Raji (cell line): Measurements from ENCODE around the gene GPSM1.

Source experiments
- POLR2A ChIP-seq: IDR thresholded peaks from 2 replicates; pipeline ENCODE4 v1.6.1; 2011; ENCODE audit warnings: low read depth, low read length, control low read depth; ENCODE audit not compliant: insufficient read depth

The GPSM1 gene

DNA sequence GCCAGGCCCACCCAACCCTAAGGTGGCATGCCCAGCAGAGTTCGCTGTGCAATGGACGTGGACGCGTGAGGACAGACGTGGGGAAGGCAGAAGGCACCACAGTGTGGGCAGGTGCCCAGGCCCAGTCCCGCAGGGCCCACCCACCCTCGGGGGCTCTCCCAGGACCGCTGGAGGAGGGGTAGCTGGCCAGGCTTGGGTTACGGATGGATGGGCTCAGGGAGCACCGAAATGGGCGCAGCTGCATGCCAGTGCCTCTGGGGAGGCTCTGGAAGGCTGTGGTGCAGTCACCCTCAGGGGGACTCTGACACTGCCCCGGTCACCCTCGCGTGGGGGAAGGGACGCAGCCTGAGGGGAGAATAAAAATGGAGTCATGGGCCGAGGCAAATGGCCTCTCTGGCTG, 9.6 kb upstream of the GPSM1 start:
- TF ChIP-seq POLR2A: no peak

DNA sequence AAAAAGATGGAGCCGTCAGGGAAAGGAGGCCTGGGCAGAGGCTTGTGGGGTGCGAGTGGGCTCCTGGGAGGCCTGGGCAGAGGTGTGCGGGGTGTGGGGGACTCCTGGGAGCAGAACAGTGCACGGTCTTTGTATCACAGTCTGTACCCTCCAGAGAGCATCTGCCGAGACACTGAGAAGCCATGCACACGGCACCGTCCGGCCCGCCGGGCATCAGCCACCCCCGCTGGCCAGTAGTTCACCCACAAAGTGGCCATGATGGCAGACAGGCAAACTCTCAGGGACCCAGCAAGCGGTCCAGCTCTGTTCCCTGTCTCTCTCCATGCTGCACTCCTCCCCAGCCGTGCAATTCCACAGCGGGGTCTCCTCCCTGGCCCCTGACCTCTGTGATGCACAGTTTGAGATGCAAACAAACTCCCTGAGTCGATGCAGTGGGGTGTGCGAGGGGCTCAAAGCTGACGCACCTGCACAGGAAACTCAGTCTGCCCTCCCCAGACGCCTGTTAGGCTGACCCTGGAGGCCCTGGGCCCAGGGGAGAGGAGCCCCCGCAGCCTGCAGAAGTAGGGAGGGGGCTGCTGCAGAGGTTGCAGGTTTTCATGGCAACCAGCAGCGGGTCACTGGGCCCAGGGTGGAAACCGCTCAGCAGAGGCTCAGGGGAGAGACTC, 9.1 kb upstream of the GPSM1 start:
- TF ChIP-seq POLR2A: no peak

DNA sequence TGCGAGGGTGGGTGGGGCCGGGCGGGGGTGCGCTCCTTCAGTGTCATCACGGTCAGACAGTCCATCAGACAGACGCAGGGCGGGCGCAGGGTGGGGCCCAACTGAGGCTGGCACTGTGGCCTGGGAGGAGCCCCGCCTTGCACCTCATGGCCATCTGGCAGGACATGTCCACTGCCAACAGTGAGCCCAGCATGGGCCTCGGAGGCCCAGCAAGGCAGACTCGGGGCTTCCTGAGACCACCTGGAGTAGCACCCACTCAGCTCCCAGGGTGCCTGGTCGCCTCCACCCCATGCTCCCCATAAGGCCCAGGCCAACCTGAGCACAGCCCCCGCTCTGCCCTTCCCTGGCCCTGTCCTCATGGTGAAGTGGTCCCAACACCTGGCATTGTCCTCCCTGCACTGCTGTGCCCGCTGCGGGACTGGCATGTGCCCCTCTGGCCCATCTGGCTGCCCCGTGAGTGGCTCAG, 8.5 kb upstream of the GPSM1 start:
- TF ChIP-seq POLR2A: no peak

DNA sequence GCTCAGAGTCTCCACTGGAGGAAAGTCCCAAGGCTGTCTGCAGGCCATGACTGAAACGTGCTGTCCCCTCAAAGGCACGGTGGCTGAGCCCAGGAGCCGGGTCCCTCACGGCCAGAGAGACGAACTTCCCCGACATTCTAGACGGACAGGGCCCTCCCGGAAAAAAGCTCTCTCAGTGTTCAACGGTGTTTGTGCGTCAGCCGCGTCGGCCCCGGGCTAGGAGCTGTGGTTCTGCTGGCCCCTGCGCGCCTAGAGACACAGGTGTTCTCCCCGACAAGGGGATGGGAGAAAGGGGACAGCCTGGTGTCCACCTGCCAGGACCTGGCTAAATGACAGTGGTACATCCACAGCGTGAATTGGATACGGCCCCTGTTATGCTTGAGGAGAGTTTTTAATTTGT, 5.8 kb upstream of the GPSM1 start:
- TF ChIP-seq POLR2A: no peak

DNA sequence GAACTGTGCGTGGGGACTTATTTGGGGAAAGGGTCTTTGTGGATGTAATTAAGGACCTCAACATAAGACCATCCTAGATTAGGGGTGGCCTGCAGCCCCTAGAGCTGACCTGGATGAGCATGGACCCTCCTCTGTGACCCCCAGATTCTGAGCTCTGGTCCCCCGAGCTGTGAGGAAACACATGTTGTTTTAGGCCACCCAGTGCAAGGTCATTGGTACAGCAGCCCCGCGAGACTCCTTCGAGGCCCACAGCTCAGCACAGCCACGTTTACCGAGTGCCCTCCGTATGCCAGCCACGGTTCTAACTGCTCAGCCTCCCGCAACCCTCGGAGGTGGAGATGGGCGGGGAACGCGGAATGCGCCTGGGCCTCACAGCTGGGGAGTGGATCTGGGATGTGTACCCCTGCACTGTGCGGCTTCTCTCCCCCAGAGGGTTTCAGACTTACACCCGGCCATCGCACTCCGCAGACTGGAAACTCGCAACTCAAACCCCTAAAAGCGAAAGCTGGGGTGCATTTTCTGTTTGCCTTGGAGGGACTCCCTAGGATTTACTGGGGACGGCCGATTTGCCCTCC, 4.5 kb upstream of the GPSM1 start:
- TF ChIP-seq POLR2A: no peak

DNA sequence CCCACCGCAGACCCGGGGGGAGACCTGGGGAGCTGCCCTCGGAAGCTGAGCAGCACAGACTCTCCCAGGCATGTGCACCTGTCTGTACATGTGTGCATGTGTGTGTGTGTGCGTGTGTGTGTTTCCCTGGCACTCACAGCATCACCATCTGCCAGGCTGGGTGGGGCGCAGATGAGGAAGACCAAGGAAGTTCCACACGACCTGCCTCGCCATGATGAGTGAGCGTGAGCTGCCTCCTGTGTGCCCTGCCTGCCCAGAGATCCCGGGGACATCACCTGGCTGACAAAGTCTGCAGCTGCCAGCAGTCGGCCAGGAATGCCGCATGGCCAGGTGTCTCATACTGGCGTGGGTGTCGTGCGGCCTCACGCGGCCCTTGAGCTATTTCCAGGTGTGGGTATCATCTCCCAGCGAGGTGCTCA, 4.0 kb upstream of the GPSM1 start:
- TF ChIP-seq POLR2A: no peak

DNA sequence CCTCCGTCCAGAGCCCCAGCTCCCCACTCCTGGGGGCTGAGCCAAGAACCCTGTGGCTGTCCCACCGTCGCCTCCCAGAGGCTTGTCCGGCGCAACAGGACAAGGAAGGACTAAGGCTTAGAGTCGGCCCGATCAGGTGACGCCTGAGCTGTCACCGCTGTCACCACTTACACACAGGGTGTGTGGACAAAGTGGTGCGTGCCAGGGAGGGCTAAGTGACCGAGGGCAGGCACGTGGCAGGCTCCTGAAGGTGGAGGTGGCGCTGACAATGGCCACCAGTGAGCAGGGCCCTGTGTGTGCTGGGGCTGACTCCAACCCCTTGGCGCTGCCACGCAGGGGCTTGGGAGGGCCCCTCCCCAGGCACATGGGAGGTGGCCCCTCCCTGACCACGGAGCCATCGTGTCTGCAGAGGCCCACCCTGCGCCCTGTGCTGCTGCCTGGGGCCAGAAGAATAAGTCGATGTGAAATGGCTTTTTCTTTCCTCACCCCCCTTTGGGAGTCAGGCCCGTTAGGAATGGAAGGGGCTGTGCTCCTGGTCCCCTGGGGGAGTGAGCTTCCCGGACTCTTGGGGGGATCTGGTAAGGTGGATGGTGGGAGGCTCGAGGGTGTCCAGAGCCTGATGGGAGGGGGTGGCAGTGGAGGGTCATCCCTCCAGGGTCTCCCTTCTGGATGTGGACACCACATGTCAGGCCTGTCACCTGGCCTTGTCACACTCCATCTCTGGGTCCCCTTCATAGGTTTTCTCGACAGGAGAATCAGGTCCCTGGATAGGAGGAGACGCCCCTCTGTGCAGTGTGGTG, 2.6 kb upstream of the GPSM1 start:
- no peak for TF ChIP-seq POLR2A

DNA sequence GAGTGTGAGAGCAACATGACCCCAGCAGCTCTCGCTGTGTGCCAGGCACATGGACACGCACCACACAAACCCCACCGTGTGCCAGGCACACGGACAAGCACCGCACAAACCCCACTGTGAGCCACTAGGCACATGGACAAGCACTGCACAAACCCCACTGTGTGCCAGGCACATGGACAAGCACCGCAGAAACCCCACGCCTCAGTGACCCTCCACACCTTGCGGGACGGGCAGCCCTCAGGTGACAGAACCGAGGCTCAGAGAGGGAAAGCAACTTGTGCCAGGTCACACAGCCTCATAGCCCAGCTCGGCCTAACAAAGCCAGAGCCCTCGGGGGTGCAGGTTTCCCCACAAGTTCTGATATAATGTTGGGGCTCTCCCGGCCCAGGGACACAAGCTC, 2.0 kb upstream of the GPSM1 start:
- TF ChIP-seq POLR2A: no peak

DNA sequence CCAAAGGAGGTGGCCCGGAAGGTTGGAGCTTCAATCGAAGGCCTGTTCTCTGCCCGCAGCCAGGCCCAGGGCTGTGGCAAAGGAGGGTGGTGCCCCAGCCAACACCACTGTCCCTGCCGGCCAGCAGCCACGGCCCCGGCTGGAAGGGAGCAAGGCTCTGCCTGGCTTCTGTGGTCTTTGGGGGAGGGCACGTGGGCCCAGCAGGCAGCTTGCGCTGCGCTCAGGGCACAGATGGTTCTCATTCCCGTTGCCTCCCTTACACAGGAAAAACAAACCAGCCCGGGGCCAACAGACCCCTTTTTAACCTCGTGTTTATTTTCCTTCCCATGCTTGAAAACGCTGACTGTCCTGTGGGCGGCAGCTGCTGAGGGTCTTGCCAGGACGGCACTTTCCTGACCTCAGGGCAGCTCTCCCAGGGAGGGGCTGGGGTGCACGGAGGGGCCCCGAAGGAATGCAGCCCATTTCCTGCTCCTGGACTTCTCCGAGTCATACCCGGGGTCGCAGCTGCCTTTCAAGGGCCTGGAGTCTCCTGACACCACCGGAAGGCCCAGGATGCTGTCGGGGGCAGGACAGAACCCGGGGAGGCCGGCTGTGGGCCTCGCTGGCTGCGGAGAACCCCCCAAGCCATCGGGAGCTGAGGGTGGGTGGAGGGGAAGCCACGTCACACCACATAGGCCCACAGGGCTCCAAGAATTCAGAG, 1.1 kb upstream of the GPSM1 start:
- TF ChIP-seq POLR2A: no peak

DNA sequence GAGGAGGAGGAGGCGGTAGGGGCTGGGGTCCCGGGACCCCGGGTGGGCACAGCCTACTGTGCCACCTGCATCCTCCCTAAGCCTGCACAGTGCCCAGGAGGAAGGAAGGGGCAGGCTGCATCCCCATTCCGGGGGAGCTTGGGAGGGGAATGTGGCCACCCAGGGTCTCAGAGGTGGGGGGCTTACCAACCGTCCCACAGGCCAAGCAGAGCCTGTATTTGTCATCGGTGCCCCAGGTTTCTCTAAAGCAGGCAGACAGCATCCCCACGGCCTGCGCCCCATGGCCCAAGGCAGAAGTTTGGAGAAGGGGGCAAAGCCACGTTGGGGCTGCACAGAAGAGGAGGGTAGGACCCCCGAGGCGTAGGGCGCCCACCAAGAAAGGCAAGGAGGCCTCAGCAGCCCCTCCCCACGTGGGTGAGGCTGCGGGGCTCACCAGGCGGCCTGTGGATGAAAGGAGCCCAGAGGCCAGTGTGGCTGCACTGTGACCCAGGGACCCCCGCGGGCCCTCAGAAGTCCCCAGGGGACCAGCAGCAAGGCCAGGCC, 507 bp upstream of the GPSM1 start:
- no peak for TF ChIP-seq POLR2A

DNA sequence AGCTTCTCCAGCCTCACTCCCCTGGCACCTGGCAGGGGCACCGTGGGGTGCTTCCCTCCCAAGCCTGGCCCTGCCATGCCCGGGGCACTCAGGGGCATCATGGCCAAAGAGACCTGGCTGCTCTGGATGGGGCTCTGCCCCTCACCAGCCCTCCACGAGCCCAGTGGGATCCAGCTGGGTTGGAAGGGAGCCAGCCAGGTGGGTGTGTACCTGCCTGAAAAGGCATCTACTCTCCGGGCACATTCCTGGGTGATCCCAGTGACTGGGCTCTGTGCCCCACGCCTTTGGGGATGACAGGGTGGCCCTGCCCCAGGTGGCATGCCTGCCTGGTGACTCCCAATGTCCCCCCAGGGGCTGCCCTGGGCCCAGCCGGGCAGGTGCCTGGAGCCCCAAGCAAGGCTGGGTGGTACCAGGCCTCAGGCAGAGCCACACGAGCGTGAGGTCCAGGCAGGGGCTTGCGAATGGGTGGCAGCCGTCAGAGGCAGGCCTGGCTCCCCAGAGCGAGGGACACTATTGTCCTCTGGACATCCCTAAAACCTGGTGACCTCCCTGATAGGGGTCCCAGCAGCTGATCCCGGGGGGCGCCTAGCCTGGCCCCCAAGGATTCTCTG, 777 bp downstream of the GPSM1 start:
- TF ChIP-seq POLR2A: no peak

DNA sequence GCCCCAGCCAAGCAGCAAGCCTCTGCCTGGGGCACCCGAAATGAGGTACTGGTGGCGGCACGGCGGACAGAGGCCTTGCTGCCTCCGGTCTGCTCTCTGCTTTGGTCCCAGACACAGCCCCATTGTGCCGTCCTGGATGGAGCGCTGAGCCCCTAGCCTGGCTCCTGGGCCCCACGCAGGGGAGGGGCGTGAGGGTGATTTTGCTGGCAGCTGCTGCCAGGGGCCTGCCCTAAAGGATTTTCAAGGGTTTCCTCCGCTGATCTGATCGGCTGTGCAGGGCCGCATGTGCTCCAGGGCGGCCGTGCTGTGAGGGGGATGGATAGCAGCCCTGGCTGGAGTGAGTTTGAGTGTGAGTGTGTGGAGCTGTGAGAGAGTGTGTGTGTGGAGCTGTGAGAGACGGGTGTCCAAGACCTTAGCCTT, 1.3 kb downstream of the GPSM1 start:
- no peak for TF ChIP-seq POLR2A

DNA sequence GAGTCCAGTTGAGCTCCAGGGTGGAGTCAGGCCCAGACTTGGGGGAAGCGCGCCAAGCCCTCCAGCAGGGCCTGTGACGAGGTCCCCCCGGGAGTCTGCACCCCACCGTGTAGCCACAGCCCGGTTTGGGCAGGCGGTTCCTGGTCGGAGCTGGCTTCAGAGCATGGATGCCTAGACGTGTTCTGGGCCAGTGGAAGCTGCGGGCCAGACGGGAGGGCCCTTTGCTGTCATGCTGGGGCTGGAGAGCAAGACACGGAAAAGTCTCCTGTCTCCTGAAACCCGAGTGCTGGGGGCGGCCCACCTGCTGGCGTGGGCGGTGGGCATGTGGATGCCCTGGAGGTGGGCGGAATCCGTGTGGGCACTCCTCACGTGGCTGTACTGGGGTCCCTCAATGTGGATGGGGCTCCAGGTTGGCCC, 1.9 kb downstream of the GPSM1 start:
- no peak for TF ChIP-seq POLR2A

DNA sequence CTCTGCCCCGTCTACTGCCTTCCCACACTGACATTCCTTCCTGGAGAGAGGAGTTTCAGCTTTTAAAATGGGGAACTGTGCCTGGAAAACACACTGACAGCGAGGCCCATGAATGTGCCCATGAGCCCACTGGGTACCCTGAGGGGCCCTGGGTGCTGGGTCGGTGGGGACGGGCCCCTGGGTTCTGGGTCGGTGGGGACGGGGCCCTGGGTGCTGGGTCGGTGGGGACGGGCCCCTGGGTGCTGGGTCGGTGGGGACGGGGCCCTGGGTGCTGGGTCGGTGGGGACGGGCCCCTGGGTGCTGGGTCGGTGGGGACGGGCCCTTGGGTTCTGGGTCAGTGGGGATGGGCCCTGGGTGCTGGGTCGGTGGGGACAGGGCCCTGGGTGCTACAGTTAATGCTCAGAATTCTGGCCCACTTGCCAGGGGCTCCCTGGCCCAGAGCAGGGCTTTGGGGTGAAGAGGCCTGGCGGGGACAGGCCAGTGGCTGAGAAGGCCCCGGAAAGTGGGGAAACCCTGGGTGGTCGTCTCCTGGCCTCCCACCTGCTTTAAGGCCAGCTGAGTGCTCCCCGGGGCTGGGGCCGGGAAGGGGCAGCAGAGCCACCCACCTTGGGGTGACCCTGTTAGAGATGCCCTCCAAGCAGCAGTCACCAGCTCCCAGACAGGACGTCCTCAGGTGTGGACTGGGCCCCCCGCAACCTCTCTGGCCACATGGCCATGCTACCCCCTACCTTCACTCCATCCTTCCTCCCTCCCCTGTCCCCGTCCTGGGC, 2.5 kb downstream of the GPSM1 start:
- TF ChIP-seq POLR2A: no peak
